Measurements from ENCODE around the gene SSU72.

The SSU72 gene

DNA sequence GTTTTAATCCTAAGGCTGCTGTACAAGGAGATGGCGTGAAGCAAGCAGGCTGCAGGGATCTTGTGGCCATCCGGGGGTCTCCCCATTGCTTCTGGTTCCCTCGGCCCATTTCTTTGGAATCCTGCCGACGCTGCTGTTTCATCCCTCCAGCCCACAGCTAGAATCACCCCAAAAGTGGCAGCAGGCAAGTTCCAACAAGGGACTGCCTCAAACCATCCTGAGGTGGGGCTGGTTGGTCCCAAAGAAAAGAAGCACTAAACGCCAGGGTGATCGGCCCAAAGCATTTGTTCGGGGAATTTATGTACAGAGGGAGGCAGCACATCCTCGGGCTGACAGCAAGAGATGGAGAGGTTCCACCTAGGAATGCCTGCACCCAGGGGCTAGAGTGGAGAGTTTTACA, 36.1 kb upstream of the SSU72 start:
- ATAC-seq, result no peak
- no peak for DNase-seq

DNA sequence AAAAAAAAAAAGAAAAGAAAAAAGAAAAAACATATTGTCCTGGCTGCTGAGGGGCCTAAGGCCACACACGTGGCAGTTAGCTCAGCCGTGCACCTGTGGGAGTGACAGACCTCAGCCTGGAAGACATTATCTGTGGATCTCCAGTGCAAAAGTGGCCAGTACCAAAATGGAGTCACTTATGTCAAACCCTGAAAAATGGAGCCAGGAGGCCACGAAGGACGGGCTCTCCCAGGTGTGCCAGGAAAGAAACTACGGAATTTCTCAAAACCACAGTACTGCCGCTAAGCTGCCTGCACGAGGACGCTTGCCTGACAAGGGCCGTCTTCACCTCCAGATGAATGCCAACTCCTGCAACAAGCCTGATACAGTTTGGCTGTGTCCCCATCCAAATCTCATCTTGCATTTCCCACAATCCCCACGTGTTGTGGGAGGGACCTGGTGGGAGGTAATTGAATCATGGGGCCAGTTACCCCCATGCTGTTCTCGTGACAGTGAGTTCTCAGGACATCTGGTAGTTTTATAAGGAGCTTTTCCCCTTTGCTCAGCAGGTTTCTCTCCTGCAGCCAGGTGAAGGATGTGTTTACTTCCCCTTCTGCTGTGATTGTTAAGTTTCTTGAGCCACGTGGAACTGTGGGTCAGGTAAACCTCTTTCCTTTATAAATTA, 35.3 kb upstream of the SSU72 start:
- no peak for DNase-seq
- no peak for ATAC-seq

DNA sequence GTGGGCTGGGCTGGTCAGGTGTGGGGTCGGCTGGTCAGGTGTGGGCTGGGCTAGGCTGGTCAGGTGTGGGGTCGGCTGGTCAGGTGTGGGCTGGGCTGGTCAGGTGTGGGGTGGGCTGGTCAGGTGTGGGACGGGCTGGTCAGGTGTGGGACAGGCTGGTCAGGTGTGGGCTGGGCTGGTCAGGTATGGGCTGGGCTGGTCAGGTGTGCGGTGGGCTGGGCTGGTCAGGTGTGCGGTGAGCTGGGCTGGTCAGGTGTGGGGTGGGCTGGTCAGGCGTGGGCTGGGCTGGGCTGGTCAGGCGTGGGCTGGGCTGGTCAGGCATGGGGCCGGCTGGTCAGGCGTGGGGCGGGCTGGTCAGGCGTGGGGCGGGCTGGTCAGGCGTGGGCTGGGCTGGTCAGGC, 31.6 kb upstream of the SSU72 start:
- no peak for ATAC-seq
- no peak for DNase-seq

GRCh38 chr1:1605724-1606123, 31.1 kb upstream of the SSU72 start:
- ATAC-seq, result no peak

GRCh38 chr1:1605034-1605591, 30.4 kb upstream of the SSU72 start:
- no peak for DNase-seq
- ATAC-seq, result no peak

More at GRCh38 chr1:1605724-1606123, 31.1 kb upstream of the SSU72 start:
- DNase-seq, result no peak

GRCh38 chr1:1604374-1605033, 29.8 kb upstream of the SSU72 start:
- ATAC-seq (no peak), DNase-seq (no peak)

DNA sequence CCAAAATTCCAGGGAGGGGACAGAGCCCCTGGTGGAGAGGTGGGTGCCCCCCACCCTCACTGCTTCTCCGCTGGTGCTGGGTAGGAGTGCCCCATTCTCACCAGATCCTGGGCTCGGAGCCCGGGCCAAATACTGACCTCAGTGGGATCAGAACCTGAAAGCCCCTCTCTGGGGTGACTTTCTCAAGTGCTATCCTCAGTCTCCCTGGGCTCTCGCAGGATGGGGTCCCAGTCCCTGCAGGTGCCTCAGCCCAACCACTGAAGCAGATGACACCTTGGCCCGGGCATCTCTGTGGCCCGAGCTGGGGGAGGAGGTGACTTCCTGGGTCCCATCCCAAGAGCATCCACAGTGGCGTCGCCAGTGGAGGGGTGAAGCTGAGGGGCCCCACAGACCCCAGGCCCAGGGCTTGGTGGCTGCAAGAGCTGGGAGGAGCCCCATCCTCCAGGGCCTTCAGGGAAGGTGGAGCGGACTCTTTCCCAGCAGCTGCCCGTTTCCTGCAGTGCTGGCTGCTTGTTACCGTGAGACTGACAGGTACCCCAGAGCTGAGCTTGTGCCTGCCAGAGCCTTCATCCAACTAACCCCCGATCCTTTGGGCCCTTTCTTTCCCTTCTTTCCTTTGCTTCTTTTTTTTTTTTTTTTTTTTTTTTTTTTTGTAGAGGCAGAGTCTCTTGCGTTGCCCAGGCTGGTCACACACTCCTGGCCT, 29.2 kb upstream of the SSU72 start:
- ATAC-seq (no peak), DNase-seq (no peak)

DNA sequence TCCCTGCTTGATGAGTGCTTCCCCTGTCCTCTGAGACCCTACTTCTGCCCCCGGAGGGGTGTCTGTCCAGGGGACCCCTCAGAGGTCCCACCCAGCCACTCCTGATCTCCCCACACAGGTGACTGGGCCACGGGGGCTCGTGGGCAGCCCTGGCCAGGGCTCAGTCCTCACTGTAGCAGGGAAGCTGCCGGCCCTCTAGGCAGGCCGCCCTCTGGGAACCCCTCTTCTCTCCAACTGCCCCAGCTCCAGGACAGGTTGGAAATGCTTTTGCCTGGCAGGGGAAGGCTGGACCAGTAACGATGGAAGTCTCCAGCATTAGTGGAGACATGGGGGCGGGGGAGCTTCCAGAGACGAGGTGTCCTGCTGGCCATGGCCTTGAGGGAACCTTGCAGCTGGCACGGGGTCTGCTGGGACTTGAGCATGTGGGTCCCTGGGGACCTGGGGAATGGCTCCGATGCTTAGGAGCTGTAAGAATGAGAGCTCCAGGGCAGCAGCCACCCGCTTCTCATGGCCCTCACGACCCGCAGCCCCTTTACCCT, 28.4 kb upstream of the SSU72 start:
- no peak for ATAC-seq
- no peak for DNase-seq

- ATAC-seq (no peak), DNase-seq (no peak)
Measured at GRCh38 chr1:1602304-1602967, 27.8 kb upstream of the SSU72 start.

- no peak for ATAC-seq
- DNase-seq, result no peak
Measured at GRCh38 chr1:1601564-1602303, 27.1 kb upstream of the SSU72 start.

- ATAC-seq, result no peak
- no peak for DNase-seq
Measured at GRCh38 chr1:1600861-1601563, 26.3 kb upstream of the SSU72 start.

DNA sequence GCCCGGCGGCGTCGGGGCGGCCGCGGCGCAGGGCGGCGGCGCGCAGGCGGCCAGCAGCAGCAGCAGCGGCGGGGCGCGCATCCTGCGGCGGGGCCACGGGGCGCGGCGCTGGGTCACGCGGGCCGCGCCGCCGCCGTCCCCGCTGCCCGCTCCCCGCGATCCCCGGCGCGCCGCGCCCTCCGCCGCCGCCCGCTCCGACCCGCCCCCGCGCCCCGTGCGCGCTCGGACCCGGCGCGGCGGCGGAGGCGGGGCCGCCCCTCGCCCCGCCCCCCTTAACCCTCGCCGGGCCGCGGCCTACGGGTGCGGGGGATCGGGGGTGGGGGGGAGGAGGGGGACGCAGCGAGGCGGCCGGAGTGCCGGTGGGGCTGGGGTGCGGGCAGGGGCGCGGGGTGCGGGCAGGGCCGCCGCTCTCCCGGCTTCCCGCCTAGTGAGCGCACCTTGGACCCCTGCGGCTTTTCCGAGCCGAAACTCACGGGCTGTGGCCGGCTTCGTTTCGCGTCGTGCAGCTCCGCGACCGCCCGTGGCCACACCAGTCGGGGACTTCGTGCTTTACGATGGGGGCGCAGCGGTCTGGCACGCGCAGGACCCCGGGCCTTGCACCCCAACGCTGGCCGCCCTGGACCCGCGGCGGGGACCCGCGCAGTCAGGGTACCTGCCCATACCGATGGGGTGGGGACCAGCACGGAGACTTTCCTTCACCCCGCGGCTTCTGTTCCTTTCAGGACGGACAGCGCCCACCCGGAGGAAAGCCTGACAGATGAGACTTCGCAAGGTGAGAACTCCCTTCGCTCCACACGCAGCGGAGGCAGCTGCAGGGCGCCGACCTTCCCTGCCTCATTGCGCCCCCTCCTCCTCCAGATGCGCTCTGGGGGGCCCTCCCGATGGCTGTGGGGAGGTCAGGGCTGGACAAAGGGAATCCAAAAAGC, 25.5 kb upstream of the SSU72 start, which contains the start of gene FNDC10:
TSS of gene FNDC10 (minus strand) at position 201 of the 926 bp plus-strand sequence. CDS start at position 81, 120 bp downstream.
- no peak for DNase-seq
- ATAC-seq, result peak; percentile 3

DNA sequence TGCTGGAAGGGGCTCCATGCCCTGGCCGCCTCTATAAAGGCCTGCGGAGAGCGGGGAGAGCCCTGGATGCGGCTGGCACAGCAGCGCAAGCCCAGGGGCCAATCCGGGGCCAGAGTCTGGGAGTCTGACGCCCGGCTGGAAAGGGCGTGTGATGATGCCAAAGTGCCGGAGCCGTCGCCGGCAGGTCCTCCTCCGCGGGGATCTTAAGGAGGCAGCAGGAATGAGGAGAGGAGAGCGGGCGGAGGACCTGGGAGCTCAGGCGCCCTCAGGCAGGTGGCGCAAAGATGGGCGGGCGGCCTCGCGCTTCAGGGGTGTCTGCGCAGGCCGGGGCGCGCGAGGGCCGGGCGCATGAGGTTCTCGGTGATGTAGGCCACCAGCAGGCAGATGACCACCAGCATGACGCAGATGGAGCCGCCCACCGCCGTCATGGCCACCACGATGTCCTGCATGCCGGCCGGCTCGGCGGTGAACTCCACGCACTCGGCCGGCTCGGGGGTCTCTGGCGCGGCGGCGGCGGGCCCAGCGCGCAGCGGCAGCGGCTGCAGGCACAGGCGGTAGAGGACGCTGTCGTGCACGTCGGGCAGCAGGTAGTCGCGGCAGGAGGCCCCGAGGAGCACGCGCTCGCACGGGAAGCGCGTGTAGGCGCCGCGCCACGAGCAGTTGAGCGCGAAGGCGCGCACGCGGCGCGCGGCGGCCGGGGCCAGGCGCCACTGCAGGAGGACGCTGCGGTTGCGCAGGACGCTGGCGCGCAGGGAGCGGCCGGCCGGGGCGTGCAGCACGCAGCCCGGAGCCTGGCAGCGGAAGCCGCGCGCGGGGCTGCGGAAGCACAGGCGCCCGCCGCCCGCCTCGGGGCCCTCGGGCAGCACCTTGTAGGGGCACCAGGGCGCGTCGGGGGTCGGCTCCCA, 24.6 kb upstream of the SSU72 start:
- DNase-seq (peak; percentile 43), ATAC-seq (peak; percentile 26)

DNA sequence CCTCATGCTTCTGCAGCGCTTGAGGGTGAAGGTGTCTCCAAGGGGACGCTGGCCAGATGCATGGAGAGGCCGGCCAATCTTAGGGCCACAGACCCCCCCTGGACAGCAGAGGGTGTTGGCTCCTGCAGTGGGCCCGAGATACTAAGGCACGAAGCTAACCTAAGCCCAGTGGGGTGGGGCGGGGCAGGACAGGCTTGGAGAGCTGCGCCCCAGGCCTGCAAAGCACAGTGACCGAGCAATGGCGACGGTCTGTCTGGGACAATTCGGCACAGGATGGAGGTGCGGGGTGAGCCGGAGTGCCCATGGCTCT, 24.0 kb upstream of the SSU72 start:
- DNase-seq (no peak), ATAC-seq (no peak)

- DNase-seq (no peak), ATAC-seq (no peak)
Measured at GRCh38 chr1:1598051-1598719, 23.5 kb upstream of the SSU72 start.

DNA sequence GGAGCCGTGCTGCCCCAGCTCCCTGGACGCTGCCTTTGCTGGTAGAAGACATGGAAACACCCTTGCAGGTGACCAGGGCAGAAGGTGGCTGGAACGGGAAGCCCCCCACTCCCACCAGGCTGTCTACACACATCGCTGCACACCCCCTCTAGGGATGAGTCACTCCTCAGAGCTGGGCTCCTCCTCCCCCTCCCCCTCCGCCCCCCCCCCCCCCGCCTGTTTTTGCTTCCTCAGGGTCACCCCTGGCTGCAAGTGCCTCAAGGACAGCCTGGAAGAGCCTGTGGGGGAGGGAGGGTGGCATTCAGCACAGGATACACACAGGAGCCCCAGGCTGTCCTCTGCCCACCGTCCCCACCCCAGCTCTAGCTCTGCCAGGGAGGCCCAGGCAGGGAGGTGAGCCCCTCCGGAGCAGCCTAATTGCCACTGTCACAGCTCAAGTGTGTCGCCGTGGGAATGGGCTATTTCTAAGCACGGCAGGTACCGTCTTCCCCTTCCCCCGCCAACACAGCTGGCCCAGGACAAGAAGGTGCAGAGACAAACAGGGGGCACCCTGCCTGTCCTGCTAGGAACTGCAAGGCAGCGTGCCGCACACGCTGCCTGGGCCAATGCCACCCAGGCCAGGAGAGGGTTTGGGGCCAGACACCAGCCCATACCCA, 22.7 kb upstream of the SSU72 start:
- peak; percentile 32 for DNase-seq
- peak; percentile 44 for ATAC-seq

DNA sequence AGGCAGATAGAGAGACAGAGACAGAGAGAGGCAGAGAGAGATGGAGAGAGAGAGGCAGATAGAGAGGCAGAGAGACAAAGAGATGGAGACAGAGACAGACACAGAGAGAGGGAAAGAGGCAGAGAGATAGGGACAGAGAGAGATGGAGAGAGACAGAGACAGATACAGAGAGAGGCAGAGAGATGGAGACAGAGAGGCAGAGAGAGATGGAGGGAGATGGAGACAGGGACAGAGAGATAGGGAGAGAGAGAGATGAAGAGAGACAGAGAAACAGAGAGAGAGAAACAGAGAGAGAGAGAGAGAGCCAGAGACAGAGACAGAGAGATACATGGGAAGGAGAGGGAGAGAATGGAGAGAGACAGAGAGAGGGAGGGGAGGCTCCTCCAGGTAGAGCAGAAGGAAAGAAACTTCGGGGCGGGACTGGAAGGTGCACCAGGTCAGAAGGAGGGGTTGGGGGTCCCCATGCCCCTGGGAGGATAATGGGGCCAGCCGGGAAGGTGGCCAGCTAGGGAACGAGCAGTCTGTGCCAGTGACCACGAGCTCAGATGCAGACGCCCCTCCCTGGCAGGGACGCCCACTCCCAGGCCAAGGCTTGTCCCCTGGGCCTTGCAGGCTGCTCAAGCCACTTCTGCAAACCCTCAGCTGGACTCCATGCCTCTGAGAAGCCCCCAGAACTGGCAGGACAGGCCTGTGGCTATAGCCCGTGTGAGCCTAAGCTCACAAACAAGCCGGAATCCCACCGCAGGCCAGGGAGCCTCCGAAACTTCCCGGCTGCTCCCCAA, 22.0 kb upstream of the SSU72 start:
- no peak for DNase-seq
- no peak for ATAC-seq
